ENCODE data around the gene GPR137. TPM values are rescaled to one million over a fixed set of nuclear protein-coding genes. Genes with fewer than 3 reads are reported as not detected.
A peak's percentile ranks its signal among the peaks of the same experiment; 100 is the strongest.
"Not testable (repeated sequence)": the region's sequence is repeated elsewhere in the genome, so short reads cannot be mapped to it uniquely, and the experiment has no call there.

GPR137 gene
- total and polyA plus RNA-seq, 4 donors = 7.1 to 100 (median 56.2) TPM

DNA sequence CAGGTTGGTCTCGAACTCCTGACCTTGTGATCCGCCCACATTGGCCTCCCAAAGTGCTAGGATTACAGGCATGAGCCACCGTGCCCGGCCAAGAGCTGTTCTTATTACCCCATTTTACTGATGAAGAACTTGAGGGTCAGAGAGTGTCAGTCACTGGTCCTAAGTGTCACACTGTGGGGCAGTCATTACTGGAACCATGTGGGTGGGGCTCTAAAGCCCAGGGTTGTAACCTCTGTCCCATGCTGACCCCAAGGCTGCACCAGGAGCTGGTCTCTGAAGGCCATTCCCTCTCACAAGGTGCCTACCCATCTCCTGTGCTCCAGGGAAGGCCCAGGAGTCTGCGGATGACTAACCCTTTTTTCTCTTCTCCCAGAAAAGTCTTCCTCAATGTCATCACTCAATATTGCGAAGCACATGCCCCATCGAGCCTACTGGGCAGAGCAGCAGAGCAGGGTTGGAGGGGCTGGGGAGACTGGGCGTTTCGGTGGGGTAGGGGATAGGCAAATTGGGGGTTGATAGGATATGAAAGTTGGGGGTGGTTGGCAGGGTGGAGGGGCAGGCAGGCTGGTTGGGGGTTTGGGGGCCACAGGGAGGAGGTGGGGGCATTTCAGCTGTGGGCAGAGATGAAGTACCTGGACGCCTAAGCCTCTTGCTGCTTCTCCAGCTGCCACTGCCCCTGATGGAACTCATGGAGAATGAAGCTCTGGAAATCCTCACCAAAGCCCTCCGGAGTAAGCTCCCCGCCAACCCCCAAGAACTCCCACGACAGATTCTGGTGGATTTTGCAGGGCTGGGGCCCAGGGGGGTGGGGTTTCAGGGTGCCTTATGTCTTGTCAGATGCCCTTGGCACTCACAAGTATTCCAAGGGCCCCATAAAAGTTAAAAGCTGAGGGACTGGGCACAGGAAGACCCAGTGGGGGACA lies 17.7 kb downstream of the GPR137 start:
- Histone ChIP-seq H3K4me3 (ENCODE audit: low read depth, low read length) (no peak overlapping the region), H3K36me3 (ENCODE audit: control insufficient read depth, insufficient read depth, low read length) (peaks cover 6% of the 10 kb centered on the region), H3K4me1 (ENCODE audit: control insufficient read depth, insufficient read depth, low read length) (peaks cover 60% of the 10 kb centered on the region), H3K27me3 (ENCODE audit: control insufficient read depth, insufficient read depth, low read length) (peaks cover 40% of the 10 kb centered on the region), H3K27ac (ENCODE audit: low read depth, low read length) (no peak overlapping the region), H3K9me3 (ENCODE audit: control insufficient read depth, insufficient read depth, low read length) (no peaks in the 10 kb centered on the region)
- no peak for DNase-seq (ENCODE audit: low read depth in 4 of 6, low spot score in 6 of 6)
- 87% methylated on average over 7 of the region's 13 CpGs for WGBS (ENCODE audit: insufficient coverage)

DNA sequence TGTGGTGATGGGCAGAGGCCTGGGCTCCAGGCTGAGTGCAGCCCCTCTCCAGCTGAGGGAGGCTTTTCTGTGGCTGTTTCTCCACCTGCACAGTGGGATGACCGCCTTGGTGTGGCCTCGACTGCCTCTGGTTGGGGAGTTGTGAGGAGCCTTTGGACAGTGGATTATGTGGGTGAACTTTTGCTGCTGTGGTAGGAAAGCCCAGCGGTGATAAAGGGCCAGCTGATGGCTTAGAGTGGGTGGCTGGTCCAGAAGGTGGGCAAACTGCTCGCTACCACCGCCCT lies 18.3 kb downstream of the GPR137 start:
- H3K9me3 ChIP-seq (ENCODE audit: control insufficient read depth, insufficient read depth, low read length) = no peaks in the 10 kb centered on the region
- 29% methylated on average over 4 of the region's 5 CpGs for WGBS (ENCODE audit: insufficient coverage)
- H3K27me3 ChIP-seq (ENCODE audit: control insufficient read depth, insufficient read depth, low read length) = peaks cover 34% of the 10 kb centered on the region
- H3K4me3 ChIP-seq (ENCODE audit: low read depth, low read length) = peak overlapping the region; percentile 77
- H3K27ac ChIP-seq (ENCODE audit: low read depth, low read length) = peak overlapping the region; percentile 95
- DNase-seq (ENCODE audit: low read depth in 4 of 6, low spot score in 6 of 6) = no peak
- H3K4me1 ChIP-seq (ENCODE audit: control insufficient read depth, insufficient read depth, low read length) = peaks cover 56% of the 10 kb centered on the region
- peaks cover 6% of the 10 kb centered on the region for H3K36me3 ChIP-seq (ENCODE audit: control insufficient read depth, insufficient read depth, low read length)

DNA sequence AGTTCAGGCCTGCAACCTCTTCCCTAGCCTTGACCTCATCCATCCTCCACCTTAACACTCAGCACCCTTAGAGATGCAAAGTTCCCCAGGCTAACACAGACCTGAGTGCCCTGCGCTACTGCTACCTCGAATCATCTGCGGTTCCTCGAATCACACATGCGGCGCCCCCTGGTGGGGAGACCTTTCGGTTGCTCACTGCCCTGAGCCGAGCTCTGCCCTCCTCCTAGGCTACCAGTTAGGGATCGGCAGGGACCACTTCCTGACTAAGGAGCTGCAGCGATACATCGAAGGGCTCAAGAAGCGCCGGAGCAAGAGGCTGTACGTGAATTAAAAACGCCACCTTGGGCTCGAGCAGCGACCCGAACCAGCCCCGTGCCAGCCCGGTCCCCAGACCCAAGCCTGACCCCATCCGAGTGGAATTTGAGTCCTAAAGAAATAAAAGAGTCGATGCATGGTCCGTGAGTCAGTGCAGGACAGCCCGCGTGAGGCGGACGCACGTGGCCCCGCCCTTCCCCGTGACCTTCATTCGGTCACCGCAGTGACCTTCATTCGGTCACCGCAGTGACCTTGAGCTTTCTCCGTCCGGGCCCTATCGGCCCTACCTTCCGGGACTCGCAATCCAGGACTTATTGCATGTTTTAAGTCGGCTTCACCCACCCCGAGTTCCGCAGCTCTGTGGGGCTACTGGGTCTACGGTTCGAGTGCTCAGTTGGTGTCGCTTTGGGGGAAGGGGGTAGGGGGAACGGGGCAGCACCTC lies 18.8 kb downstream of the GPR137 start:
- Histone ChIP-seq H3K27me3 (ENCODE audit: control insufficient read depth, insufficient read depth, low read length) (peaks cover 29% of the 10 kb centered on the region), H3K4me1 (ENCODE audit: control insufficient read depth, insufficient read depth, low read length) (peaks cover 51% of the 10 kb centered on the region), H3K36me3 (ENCODE audit: control insufficient read depth, insufficient read depth, low read length) (peaks cover 6% of the 10 kb centered on the region), H3K4me3 (ENCODE audit: low read depth, low read length) (peak overlapping the region; percentile 77), H3K9me3 (ENCODE audit: control insufficient read depth, insufficient read depth, low read length) (no peaks in the 10 kb centered on the region), H3K27ac (ENCODE audit: low read depth, low read length) (peak overlapping the region; percentile 95)
- WGBS (ENCODE audit: insufficient coverage) = under 1% methylated on average over 39 of the region's 46 CpGs
- DNase-seq (ENCODE audit: low read depth in 4 of 6, low spot score in 6 of 6) = peak in 4 of 6 donors; percentile 63 to 93 (median 82)

DNA sequence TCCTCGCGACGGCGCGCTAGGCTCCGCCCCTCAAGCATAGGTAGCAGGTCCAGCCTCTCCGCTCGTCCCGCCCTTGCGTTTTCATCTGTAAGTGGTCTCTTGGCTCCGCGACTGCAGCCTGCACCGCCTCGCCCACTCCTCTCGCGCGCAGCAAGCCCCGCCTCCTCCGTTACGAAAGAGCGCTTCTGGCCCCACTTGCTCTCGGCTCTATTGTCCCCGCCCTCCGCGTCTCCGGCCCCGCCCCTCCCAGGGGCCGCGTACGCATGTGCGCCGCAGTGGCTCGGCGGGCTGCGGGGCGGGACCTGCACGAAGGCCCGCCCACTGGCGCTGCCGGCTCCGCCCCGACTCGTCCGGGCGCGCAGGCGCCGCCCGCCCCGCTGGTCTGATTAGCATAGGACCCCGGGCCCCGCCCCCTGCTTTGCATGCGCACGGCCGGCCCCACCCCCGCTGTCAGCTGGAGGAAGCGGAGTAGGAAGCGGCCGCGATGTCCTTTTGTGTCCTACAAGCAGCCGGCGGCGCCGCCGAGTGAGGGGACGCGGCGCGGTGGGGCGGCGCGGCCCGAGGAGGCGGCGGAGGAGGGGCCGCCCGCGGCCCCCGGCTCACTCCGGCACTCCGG lies 19.5 kb downstream of the GPR137 start, which contains the start of gene ESRRA:
Gene ESRRA, plus strand, starts transcription at position 450 of the 616 bp plus-strand sequence. CDS start 1,656 bp downstream, outside the sequence.
- peaks cover 22% of the 10 kb centered on the region for H3K27me3 ChIP-seq (ENCODE audit: control insufficient read depth, insufficient read depth, low read length)
- no peaks in the 10 kb centered on the region for H3K9me3 ChIP-seq (ENCODE audit: control insufficient read depth, insufficient read depth, low read length)
- peak; percentile 91 to 99 (median 95) for DNase-seq (ENCODE audit: low read depth in 4 of 6, low spot score in 6 of 6)
- peak within 1 kb of the TSS; percentile 95 for H3K27ac ChIP-seq (ENCODE audit: low read depth, low read length)
- under 1% methylated on average over 81 of the region's 81 CpGs for WGBS (ENCODE audit: insufficient coverage)
- peaks cover 44% of the 10 kb centered on the region for H3K4me1 ChIP-seq (ENCODE audit: control insufficient read depth, insufficient read depth, low read length)
- peaks cover 6% of the 10 kb centered on the region for H3K36me3 ChIP-seq (ENCODE audit: control insufficient read depth, insufficient read depth, low read length)
- H3K4me3 ChIP-seq (ENCODE audit: low read depth, low read length) = peak within 1 kb of the TSS; percentile 77

DNA sequence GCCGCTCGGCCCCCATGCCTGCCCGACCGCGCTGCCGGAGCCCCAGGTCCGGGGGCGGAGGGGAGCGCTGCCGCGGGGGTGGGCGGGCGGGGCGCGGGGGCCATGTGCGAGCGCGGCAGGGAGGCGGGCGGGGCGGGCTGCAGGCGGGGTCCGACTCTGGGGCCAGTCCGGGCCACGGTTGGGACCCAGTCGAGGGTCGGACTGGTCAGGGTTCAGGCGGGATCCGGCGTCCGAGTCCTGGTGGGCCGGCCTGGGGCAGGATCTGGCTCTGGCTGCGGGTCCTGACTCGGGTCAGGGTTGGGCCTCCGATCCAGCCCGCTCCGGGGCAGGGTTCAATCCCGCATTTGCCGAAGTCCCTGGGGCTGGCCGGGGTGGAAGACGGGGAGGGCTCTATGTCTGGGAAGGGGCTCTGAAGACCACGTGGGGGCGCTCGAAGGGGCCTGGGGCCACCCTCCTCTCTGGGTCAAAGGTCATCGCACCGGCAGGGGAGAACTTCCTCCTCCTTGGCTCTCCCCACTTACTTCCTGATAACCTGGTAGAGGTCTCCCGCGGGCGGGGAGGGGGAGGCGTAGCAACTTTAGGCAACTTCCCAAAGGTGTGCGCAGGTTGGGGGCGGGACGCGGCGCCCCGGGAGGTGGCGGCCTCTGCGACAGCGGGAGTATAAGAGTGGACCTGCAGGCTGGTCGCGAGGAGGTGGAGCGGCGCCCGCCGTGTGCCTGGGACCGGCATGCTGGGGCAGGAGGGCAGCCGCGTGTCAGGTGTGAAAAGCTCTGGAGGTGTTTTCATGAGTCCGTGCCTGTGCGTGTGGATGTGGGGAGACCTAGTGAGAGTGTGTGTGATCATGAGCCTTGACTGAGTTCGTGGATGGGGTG lies 20.3 kb downstream of the GPR137 start:
- Histone ChIP-seq H3K4me1 (ENCODE audit: control insufficient read depth, insufficient read depth, low read length) (peaks cover 37% of the 10 kb centered on the region), H3K27ac (ENCODE audit: low read depth, low read length) (peak overlapping the region; percentile 61), H3K27me3 (ENCODE audit: control insufficient read depth, insufficient read depth, low read length) (peaks cover 14% of the 10 kb centered on the region), H3K36me3 (ENCODE audit: control insufficient read depth, insufficient read depth, low read length) (peaks cover 6% of the 10 kb centered on the region), H3K9me3 (ENCODE audit: control insufficient read depth, insufficient read depth, low read length) (no peaks in the 10 kb centered on the region), H3K4me3 (ENCODE audit: low read depth, low read length) (peak overlapping the region; percentile 70)
- WGBS (ENCODE audit: insufficient coverage) = under 1% methylated on average over 69 of the region's 71 CpGs
- peak in 2 of 6 donors; percentile 65 to 70 for DNase-seq (ENCODE audit: low read depth in 4 of 6, low spot score in 6 of 6)

DNA sequence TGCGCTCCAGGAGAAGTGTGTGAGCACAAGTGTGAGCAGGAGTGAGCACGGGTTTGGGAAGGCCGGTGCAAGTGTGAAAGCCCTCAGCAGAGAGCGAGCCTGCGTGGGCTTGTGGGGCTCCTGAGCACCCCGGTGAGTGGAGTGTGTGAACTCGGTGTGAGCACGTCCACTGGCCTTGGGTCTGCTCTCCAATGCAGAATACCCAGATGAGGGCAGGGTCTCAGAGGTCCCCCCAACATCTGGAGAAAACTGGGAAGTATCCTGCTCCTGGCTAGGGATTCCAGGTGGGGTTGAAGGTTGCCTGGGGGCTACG lies 20.9 kb downstream of the GPR137 start:
- Histone ChIP-seq H3K9me3 (ENCODE audit: control insufficient read depth, insufficient read depth, low read length) (no peaks in the 10 kb centered on the region), H3K4me3 (ENCODE audit: low read depth, low read length) (peak overlapping the region; percentile 70), H3K4me1 (ENCODE audit: control insufficient read depth, insufficient read depth, low read length) (peaks cover 31% of the 10 kb centered on the region), H3K27me3 (ENCODE audit: control insufficient read depth, insufficient read depth, low read length) (peaks cover 9% of the 10 kb centered on the region), H3K36me3 (ENCODE audit: control insufficient read depth, insufficient read depth, low read length) (peaks cover 9% of the 10 kb centered on the region), H3K27ac (ENCODE audit: low read depth, low read length) (no peak overlapping the region)
- 31% methylated on average over 9 of the region's 9 CpGs for WGBS (ENCODE audit: insufficient coverage)
- DNase-seq (ENCODE audit: low read depth in 4 of 6, low spot score in 6 of 6) = no peak

DNA sequence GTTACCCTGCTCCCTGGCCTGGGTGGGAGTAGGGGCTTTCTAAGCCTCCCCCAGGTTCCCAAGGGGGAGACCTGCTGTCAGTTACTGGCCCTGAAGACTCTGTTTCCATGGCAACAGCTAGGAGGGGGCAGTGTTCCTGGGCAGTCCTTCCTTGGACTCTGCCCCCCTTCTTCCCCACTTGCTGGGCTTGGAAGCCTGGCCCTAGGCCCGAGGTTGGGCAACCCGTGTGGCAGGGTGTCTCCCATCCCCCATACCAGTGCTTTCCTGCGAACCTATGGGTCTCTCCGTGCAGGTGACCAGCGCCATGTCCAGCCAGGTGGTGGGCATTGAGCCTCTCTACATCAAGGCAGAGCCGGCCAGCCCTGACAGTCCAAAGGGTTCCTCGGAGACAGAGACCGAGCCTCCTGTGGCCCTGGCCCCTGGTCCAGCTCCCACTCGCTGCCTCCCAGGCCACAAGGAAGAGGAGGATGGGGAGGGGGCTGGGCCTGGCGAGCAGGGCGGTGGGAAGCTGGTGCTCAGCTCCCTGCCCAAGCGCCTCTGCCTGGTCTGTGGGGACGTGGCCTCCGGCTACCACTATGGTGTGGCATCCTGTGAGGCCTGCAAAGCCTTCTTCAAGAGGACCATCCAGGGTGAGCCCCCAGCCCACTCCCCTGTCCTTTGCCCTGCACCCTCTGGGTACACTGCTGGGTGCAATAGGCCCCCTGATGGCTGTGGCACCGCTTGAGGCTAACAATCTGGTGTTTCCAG lies 21.4 kb downstream of the GPR137 start:
- Histone ChIP-seq H3K27ac (ENCODE audit: low read depth, low read length) (no peak overlapping the region), H3K4me3 (ENCODE audit: low read depth, low read length) (peak overlapping the region; percentile 70), H3K36me3 (ENCODE audit: control insufficient read depth, insufficient read depth, low read length) (peaks cover 10% of the 10 kb centered on the region), H3K27me3 (ENCODE audit: control insufficient read depth, insufficient read depth, low read length) (peaks cover 4% of the 10 kb centered on the region), H3K4me1 (ENCODE audit: control insufficient read depth, insufficient read depth, low read length) (peaks cover 29% of the 10 kb centered on the region), H3K9me3 (ENCODE audit: control insufficient read depth, insufficient read depth, low read length) (no peaks in the 10 kb centered on the region)
- WGBS (ENCODE audit: insufficient coverage) = 78% methylated on average over 13 of the region's 15 CpGs
- DNase-seq (ENCODE audit: low read depth in 4 of 6, low spot score in 6 of 6) = no peak

DNA sequence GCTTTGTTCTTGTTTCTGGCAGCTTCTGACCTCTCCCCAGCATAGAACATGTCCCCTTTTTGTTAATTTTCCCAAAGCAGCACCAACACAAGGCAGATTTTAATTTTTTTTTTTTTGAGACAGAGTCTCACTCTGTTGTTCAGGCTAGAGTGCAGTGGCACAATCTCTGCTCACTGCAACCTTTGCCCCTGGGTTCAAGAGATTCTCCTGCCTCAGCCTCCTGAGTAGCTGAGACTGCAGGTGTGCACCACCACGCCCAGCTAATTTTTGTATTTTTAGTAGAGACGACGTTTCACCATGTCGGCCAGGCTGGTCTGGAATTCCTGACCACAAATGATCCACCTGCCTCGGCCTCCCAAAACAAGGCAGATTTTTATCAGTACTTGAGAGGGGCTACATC lies 22.1 kb downstream of the GPR137 start:
- not testable (repeated sequence) for DNase-seq (ENCODE audit: low read depth in 4 of 6, low spot score in 6 of 6); H3K27me3 ChIP-seq (ENCODE audit: control insufficient read depth, insufficient read depth, low read length); H3K9me3 ChIP-seq (ENCODE audit: control insufficient read depth, insufficient read depth, low read length); H3K27ac ChIP-seq (ENCODE audit: low read depth, low read length); H3K4me3 ChIP-seq (ENCODE audit: low read depth, low read length)
- WGBS (ENCODE audit: insufficient coverage) = 95% methylated on average over 4 of the region's 5 CpGs
- Histone ChIP-seq H3K4me1 (ENCODE audit: control insufficient read depth, insufficient read depth, low read length) (peaks cover 29% of the 10 kb centered on the region), H3K36me3 (ENCODE audit: control insufficient read depth, insufficient read depth, low read length) (peaks cover 16% of the 10 kb centered on the region)
